Renal pelvis (tissue), 4 donors: ENCODE results near the gene POLD1. TPM values are rescaled to one million over a fixed set of nuclear protein-coding genes. Genes with fewer than 3 reads are reported as not detected.

ENCODE experiments used
- DNase-seq: peaks from one replicate; pipeline ENCODE4 v3.0.0-alpha.2; 2013
- polyA plus RNA-seq, 3 donors: library from polyadenylated mRNA; unstranded; fragments of 120-200 nt; gene quantifications; one replicate each; pipeline ENCODE4 v1.2.1, GENCODE V29; 2013; ENCODE audit not compliant: insufficient read length in 3 of 3

POLD1 gene
- polyA plus RNA-seq, 3 donors, result 28.6 to 40.0 (median 37.3) TPM

DNA sequence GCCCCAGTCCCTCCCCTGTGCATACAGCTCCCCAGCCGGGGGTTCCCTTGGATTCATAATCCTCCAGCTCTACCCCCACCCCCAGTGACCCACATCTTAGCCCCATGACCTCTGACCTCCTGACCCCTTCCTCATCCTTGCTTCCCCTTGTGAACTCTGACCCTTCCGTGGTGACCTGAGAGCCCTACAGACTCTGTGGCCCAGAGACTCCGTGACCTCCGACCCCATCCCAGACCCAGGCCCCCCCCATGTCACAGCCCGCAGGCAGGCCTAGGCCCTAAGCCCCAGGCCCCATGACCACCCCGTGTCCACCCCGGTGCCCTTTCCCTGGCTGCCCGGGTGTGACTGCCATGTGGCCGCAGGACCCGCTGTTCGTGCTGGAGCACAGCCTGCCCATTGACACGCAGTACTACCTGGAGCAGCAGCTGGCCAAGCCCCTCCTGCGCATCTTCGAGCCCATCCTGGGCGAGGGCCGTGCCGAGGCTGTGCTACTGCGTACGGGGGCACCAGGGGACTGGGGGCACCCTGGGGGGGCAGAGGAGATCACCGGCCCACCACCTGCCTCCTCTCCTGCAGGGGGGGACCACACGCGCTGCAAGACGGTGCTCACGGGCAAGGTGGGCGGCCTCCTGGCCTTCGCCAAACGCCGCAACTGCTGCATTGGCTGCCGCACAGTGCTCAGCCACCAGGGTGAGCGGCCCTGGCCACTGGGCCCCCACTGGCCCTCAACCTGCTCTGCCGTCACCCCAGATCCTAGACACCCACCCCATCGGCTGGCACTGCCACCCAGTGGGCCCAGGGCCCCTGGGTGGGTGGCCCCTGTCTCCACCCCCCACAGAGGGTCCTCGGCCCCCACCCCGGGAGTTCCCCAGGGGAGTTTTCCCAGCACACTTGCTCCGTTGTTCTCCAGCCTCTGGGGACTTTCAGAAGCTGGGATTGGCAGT, 32.2 kb downstream of the POLD1 start:
- no peak for DNase-seq

- DNase-seq, result no peak
Measured at GRCh38 chr19:50417111-50418081, 33.2 kb downstream of the POLD1 start.

GRCh38 chr19:50418176-50419021, 34.3 kb downstream of the POLD1 start, which contains the start of gene SPIB:
Gene SPIB, plus strand, starts transcription at chr19:50418938. Its CDS starts 25 bp downstream, at chr19:50418963.
- no peak for DNase-seq

GRCh38 chr19:50419022-50419579, 35.0 kb downstream of the POLD1 start:
- no peak for DNase-seq

GRCh38 chr19:50419580-50420035, 35.5 kb downstream of the POLD1 start:
- DNase-seq, result no peak

DNA sequence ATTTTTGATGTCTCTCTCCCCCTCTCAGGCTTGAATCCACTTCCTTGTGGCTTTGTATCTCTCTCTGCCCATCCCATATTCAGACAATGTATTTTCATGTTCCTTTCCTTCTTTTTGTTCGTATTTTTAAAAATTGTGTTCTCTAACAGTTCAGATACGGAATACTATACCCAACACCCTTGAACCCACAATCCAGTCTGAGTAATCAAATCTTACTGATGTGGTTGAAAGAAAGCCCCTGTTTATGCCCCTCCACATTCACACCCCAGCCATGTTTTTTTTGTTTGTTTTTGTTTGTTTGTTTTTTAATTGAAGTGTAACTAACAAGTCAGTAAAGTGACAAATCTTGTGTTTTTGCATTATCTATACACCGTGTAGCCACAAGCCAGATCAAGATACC, 36.0 kb downstream of the POLD1 start:
- no peak for DNase-seq

GRCh38 chr19:50420808-50421207, 36.7 kb downstream of the POLD1 start:
- no peak for DNase-seq

- no peak for DNase-seq
Measured at GRCh38 chr19:50422397-50423278, 38.5 kb downstream of the POLD1 start.

GRCh38 chr19:50423279-50424113, 39.3 kb downstream of the POLD1 start:
- no peak for DNase-seq

- no peak for DNase-seq
Measured at GRCh38 chr19:50425581-50425980, 41.4 kb downstream of the POLD1 start.

DNA sequence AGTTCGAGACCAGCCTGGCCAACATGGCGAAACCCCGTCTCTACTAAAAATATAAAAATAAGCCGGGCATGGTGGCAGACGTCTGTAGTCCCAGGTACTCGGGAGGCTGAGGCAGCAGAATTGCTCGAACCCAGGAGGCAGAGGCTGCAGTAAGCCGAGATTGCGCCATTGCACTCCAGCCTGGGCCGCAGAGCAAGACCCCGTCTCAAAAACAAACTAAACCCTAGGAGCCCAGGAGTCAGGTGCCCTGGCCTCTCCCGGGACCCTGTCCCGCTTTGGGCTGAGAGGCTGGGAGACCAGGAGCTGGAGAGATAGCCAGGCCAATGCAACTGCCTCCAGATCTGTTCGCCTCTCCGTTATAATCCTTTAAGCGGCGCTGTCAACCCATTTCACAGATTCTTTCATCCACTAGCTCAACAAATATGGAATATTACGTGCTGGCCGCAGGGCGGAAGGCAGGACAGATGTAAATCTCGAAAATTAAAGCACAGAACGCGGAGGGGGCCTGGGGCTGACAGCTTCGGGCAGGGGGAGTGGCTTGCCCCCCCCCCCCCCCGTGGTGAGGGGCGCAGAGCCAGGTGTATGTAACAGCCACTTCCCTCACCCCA, 43.3 kb downstream of the POLD1 start:
- DNase-seq, result no peak

- DNase-seq, result peak; percentile 90
Measured at GRCh38 chr19:50427997-50428425, 43.9 kb downstream of the POLD1 start.

GRCh38 chr19:50428772-50429463, 44.8 kb downstream of the POLD1 start:
- DNase-seq, result no peak

- no peak for DNase-seq
Measured at GRCh38 chr19:50430888-50431342, 46.8 kb downstream of the POLD1 start.

DNA sequence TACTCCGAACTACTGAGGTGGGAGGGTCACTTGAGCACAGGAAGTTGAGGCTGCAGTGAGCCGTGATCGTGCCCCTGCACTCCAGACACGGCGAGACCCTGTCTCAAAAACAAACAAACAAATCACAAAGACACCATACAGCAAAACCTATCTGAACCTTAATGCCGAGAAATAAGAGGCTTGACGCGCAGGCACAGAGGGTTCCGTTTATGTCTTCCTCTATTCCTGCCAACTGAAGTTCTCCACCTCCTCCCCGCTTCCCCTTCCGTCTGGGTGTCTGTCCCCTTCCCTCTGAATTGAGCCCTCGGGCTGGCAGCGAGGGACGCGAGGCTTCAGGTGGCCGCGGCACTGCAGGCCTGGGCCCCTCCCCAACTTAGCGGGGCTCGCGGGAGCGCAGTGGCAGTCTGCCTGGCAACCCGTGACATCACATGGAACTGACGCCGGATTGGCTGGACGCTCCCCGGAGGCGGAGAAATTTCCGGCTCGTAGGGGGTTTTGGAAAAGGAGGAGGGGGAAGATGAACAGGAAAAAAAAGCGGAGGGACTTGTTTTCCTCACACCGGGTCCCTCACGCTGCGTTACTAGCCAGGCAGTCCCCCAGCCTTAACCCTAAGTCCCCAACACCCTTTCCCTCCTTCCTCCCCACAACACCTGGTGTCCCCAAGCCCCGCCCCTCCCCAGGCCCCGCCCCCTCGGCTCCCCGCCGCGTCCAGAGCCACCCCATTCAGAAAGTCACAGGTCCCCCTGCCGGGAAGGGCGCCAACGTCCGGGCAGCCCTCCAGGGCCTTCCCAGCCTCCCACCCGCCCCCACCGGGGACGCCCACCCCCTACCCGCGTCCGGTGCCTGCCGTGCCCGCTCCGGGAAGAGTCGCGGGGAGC, 47.4 kb downstream of the POLD1 start:
- peak; percentile 86 for DNase-seq

- DNase-seq, result peak; percentile 66
Measured at GRCh38 chr19:50432221-50433028, 48.3 kb downstream of the POLD1 start, which contains the start of gene MYBPC2. Gene MYBPC2, plus strand, starts transcription at chr19:50432892. Its CDS starts 62 bp downstream, at chr19:50432954.
